GM12801 (cell line): Measurements from ENCODE around the gene POT1.

Experiments used
- CTCF ChIP-seq: IDR thresholded peaks from one replicate; pipeline ENCODE4 v1.5.1; 2011; ENCODE audit warnings: control low read depth; ENCODE audit not compliant: insufficient read length; ENCODE audit errors: extremely low read depth

The POT1 gene

DNA sequence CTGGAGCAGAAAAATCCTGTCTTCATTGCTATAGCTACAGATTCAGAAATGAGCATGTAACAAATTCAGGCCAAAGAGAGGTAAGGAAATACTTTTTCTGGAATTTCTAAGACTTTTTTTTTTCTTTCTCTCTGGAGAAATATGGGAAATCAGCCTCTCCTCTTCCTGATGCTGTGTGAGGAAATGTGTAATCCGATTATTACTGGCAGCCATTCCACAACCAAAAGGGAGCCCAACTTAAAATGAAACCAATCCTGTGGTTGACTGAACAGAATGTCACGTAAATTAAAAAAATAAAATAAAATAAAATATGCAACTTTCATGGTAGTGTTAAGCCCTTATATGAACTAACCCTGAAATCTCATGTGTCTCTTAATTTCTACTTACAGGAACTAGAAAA is 10.7 kb upstream of the POT1 start:
- no peak for TF ChIP-seq CTCF

- TF ChIP-seq CTCF: no peak
Measured at GRCh38 chr7:124938128-124938527, 8.5 kb upstream of the POT1 start.

DNA sequence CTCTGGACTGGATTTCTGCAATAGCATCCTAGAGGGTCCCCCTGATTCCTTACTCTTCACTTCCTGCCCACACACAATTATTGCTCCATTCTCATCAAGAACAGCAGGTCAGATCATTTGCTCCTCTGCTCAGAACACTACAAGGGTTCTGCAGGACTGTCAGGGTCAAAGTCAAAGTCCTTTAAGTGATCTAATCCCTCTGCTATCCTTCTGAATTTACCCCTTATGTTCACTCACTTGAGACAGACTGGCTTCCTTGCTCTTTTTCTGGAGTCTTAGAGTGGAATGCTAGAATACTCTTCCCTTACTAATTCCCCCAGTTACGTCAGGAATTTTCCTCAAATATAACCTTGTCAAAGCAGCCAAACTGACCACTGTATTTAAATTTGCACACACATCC is 7.5 kb upstream of the POT1 start:
- no peak for TF ChIP-seq CTCF

DNA sequence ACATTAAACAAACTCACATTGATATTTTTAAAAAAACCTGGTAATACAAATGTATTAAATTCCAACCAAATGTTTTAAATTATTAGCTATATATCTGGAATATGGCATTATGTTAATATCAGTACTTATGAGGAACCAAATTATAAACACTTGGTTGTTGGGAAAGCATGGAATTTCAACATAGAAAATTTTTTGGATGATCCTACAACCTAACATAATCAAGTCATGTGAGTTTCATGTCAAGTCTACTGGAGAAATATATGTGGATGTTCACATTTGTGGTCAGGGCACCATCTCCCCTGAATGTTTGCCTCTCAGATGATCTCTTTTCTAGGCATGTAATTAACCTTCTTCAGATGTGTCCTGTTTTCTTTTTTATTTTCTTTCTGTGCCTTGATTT is 5.2 kb upstream of the POT1 start:
- TF ChIP-seq CTCF: no peak

GRCh38 chr7:124930655-124931597 is 1.3 kb upstream of the POT1 start:
- TF ChIP-seq CTCF: no peak

- TF ChIP-seq CTCF: no peak
Measured at GRCh38 chr7:124930173-124930623, 573 bp upstream of the POT1 start.

DNA sequence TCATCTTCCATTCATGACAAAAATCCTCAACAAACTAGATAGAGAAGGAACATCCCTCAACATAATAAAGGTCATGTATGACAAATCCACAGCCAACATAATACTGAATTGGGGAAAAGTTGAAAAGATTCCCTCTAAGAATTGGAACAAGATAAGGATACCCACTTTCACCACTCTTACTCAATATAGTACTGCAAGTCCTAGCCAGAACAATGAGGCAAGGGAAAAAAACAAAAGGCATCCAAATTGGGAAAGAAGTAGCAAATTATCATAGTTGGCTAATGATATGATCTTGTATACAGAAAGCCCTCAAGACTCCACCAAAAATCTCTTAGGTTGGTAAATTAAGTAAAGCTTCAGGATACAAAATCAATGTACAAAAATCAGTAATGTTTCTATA is 4.7 kb downstream of the POT1 start:
- no peak for TF ChIP-seq CTCF
